Stomach (tissue), 9 donors: ENCODE data around the gene DCDC2B. TPM values are rescaled to one million over a fixed set of nuclear protein-coding genes. Genes with fewer than 3 reads are reported as not detected.

Experiments
- DNase-seq, 2 donors: peaks; one replicate each; pipeline versions ENCODE4 v3.0.0 to v3.0.0-alpha.2; 2013 to 2019
- H3K27ac ChIP-seq, 5 donors: fragments of 200-600 bp in 4 of 5; sonication (generic) in 4 of 5; one replicate each; pipeline ENCODE4 v1.5.1; 2013 to 2019; ENCODE audit warnings: mild to moderate bottlenecking in 1 of 5, moderate library complexity in 1 of 5
- H3K27me3 ChIP-seq, 3 donors: fragments of 200-600 bp; sonication (generic); one replicate each; pipeline ENCODE4 v1.5.1; 2017 to 2019; ENCODE audit warnings: mixed run types in 1 of 3
- H3K36me3 ChIP-seq, 4 donors: fragments of 200-600 bp; sonication (generic); 1 replicate in 3 of 4; 2 replicates in 1 of 4; pipeline ENCODE4 v1.5.1; 2016 to 2019
- H3K4me1 ChIP-seq, 4 donors: fragments of 200-600 bp; sonication (generic); one replicate each; pipeline ENCODE4 v1.5.1; 2016 to 2019
- H3K4me3 ChIP-seq, 4 donors: fragments of 200-600 bp; sonication (generic) in 3 of 4; one replicate each; pipeline ENCODE4 v1.5.1; 2016 to 2019; ENCODE audit warnings: mild to moderate bottlenecking in 1 of 4
- H3K9me3 ChIP-seq, 4 donors: fragments of 200-600 bp; sonication (generic); one replicate each; pipeline ENCODE4 v1.5.1; 2016 to 2019
- CTCF ChIP-seq, 7 experiments: fragments of 450-650 bp in 4 of 7; fragments of 200-600 bp in 3 of 7; sonication (generic) in 3 of 7; IDR thresholded peaks; one replicate each; pipeline ENCODE4 v1.5.1; 2016 to 2019; ENCODE audit warnings: antibody characterized with exemption in 7 of 7, control low read depth in 2 of 7, mild to moderate bottlenecking in 1 of 7
- EP300 ChIP-seq: sonication (generic); formaldehyde crosslinking; IDR thresholded peaks from one replicate; pipeline ENCODE4 v1.6.1; 2017; ENCODE audit warnings: antibody characterized with exemption
- POLR2A ChIP-seq, 4 donors: fragments of 450-650 bp; IDR thresholded peaks; one replicate each; pipeline ENCODE4 v1.6.1; 2016; ENCODE audit warnings: antibody characterized with exemption in 4 of 4, control low read depth in 2 of 4, mild to moderate bottlenecking in 1 of 4, moderate library complexity in 1 of 4
- POLR2AphosphoS5 ChIP-seq, 3 donors: sonication (generic); formaldehyde crosslinking; IDR thresholded peaks; one replicate each; pipeline ENCODE4 v1.6.1; 2016; ENCODE audit warnings: antibody characterized with exemption in 3 of 3
- WGBS, 5 donors: extraction: QIAGEN DNeasy Blood & Tissue Kit in 3 of 5; methylation state at CpG; one replicate each; pipeline versions ENCODE4 v1.1.5 to v1.1.7; 2013 to 2018; 5-methylcytosine and 5-hydroxymethylcytosine counted together
- intact Hi-C: fragments of 100-400 bp; cut with DNase I; formaldehyde crosslinking; loops from one replicate; pipeline ENCODE4 v1.15.1; 2023; ENCODE audit warnings: low total_unique reads
- polyA plus RNA-seq, 3 donors: library from polyadenylated mRNA; stranded (reverse); fragments of 200-250 nt; gene quantifications; one replicate each; pipeline ENCODE4 v1.2.3, GENCODE V29; 2013
- total RNA-seq, 5 donors: library from RNA; depleted of rRNA; stranded (reverse); fragments of >200 nt; gene quantifications; one replicate each; pipeline versions ENCODE4 v1.1.0 to v1.2.3, GENCODE V29; 2014 to 2016
- donor health status: healthy with polysubstance abuse.
- donor health status: Bipolar disorder and iron deficiency.
- donor health status: healthy.

DCDC2B gene
- total and polyA plus RNA-seq, 8 donors = not detected

GRCh38 chr1:32208469-32208868 is 420 bp upstream of the DCDC2B start:
- intact Hi-C loops = no loop called here
- peaks cover 0 to 3% (median 2%) of the 10 kb centered on the region in 4 donors for H3K36me3 ChIP-seq
- 76 to 80% (median 78%) methylated on average over 6 of the region's 6 CpGs for WGBS, 5 donors
- no peaks in the 10 kb centered on the region for H3K27me3 ChIP-seq
- no peaks in the 10 kb centered on the region for H3K9me3 ChIP-seq
- no peak for DNase-seq
- peaks cover 12 to 30% (median 26%) of the 10 kb centered on the region in 4 donors for H3K4me1 ChIP-seq
- no peak for TF ChIP-seq CTCF (IDR thresholded peaks at IDR 0.05)
- no peak for TF ChIP-seq POLR2A (IDR thresholded peaks at IDR 0.05)
- TF ChIP-seq EP300 = no peak
- no peak for TF ChIP-seq POLR2AphosphoS5 (IDR thresholded peaks at IDR 0.05)
- no peak overlapping the region for H3K4me3 ChIP-seq
- peak overlapping the region; percentile 18 to 65 (median 46) for H3K27ac ChIP-seq

DNA sequence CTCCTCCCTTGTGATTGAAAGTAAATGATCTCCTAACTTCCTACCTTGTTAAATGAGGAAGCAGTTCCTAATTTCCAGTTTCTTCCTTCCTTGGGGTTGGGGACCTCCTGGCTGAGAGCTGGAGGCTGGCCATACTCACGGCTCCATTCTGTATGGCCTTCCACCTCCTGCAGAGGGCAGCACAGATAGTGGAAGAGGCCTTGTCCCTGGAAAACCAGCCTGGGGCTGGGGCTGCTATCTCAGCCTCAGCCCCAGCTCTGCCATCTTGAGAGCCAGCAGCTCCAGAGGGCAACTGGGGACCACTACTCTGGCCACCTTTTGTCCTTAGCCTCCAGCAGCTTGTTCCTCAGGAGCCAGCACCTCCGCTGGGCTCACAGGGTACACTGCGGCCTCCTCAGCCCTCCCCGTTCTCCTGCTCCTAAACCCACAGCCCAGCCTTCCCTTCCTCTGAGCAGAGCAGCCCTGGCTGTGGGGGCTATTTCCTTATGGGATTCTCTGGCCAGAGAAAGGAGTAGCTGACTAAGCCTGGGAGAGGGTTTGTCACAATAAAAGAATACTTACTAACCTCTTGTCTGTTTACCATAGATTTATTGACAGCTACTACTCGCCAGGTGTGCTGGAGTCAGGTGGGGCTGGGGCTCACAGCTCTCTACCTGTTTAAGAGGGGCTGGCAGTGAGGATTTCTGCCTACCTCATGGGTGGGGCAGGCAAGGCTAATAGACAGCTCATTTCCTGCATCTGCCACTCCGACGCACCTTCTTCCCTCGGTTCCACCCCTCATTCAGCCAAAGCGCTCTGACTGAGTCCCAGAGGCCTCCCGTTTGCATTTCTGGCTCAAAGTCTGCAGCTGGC is 7.0 kb downstream of the DCDC2B start:
- Histone ChIP-seq H3K4me3 (no peak overlapping the region), H3K27me3 (no peaks in the 10 kb centered on the region), H3K36me3 (peaks cover 20 to 66% (median 59%) of the 10 kb centered on the region in 4 donors), H3K4me1 (peaks cover 6 to 30% (median 16%) of the 10 kb centered on the region in 4 donors), H3K27ac (peak overlapping the region in 2 of 5 donors; percentile 41 to 42), H3K9me3 (no peaks in the 10 kb centered on the region)
- TF ChIP-seq CTCF (IDR thresholded peaks at IDR 0.05) = peak in 5 of 7 experiments; percentile 36 to 75 (median 61)
- TF ChIP-seq POLR2AphosphoS5 (IDR thresholded peaks at IDR 0.05) = peak in 1 of 3 donors; percentile 44
- TF ChIP-seq EP300 = no peak
- no peak for TF ChIP-seq POLR2A (IDR thresholded peaks at IDR 0.05)
- peak; percentile 73 to 88 for DNase-seq
- intact Hi-C loops = no loop called here
- WGBS, 5 donors = 67 to 77% (median 74%) methylated on average over 10 of the region's 10 CpGs

DNA sequence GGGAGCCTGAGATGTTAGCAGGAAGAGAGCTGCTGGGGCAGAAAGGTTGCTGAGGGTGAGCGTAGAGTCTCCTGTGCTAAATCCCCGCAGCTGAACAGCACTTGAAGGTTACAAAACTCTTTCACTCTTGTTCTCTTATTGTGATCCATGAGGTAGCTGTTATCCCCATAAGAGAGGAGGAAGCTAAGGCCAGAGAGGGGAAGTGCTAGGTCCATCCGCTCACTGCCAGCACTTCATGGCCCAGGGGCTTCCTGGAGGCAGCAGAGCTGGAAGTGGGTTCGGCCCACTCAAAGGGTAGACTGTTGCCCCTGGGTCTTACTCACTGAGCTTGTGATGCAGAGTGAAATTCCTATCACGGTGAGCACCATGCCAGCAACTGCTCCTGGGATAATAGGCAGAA is 7.7 kb downstream of the DCDC2B start:
- Histone ChIP-seq H3K27me3 (no peaks in the 10 kb centered on the region), H3K4me3 (no peak overlapping the region), H3K9me3 (no peaks in the 10 kb centered on the region), H3K4me1 (peaks cover 13 to 37% (median 23%) of the 10 kb centered on the region in 4 donors), H3K27ac (peak overlapping the region in 1 of 5 donors; percentile 41), H3K36me3 (peaks cover 20 to 66% (median 59%) of the 10 kb centered on the region in 4 donors)
- intact Hi-C loops = no loop called here
- WGBS, 5 donors = 87 to 94% (median 90%) methylated on average over 5 of the region's 5 CpGs
- TF ChIP-seq POLR2A (IDR thresholded peaks at IDR 0.05) = no peak
- no peak for TF ChIP-seq EP300
- no peak for TF ChIP-seq CTCF (IDR thresholded peaks at IDR 0.05)
- no peak for DNase-seq

DNA sequence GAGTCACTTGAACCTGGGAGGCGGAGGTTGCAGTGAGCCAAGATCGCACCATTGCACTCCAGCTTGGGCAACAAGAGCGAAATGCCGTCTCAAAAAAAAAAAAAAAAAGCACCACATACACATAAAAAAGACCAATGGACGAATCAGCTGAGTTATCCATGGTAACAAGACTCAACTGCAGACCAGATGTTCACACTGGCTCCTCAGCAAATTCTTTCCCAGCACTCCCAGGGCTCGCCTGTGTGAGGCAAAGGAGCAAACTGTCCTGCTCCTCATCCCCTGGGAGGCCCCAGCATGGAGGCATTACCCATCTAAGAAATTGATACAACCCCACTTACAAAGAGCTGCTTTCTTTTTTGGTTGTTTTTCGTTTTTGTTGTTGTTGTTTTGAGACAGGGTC is 10.1 kb downstream of the DCDC2B start:
- no peak for TF ChIP-seq CTCF (IDR thresholded peaks at IDR 0.05)
- TF ChIP-seq POLR2A (IDR thresholded peaks at IDR 0.05) = no peak
- TF ChIP-seq POLR2AphosphoS5 (IDR thresholded peaks at IDR 0.05) = no peak
- no peak for TF ChIP-seq EP300
- peaks cover 25 to 51% (median 40%) of the 10 kb centered on the region in 4 donors for H3K4me1 ChIP-seq
- no peak for DNase-seq
- peaks cover 20 to 66% (median 58%) of the 10 kb centered on the region in 4 donors for H3K36me3 ChIP-seq
- 82 to 89% (median 85%) methylated on average over 7 of the region's 7 CpGs for WGBS, 5 donors
- H3K27ac ChIP-seq = no peak overlapping the region
- H3K9me3 ChIP-seq = no peaks in the 10 kb centered on the region
- H3K27me3 ChIP-seq = no peaks in the 10 kb centered on the region
- intact Hi-C loops = no loop called here
- no peak overlapping the region for H3K4me3 ChIP-seq
